WTC11 (cell line): ENCODE data around the gene ASIC2. TPM values are rescaled to one million over a fixed set of nuclear protein-coding genes. Genes with fewer than 3 reads are reported as not detected.

Experiments
- ATAC-seq: fragments of 200-7000 bp; cut with Tn5 transposase; 2 replicates; pipeline ENCODE4 v1.10.0; 2021; ENCODE audit warnings: mild to moderate bottlenecking, moderate library complexity
- CTCF ChIA-PET: fragments of 300-600 bp; sonication (Branson Sonifier 250); formaldehyde crosslinking; loops from one replicate; lab custom pipeline; 2021; ENCODE audit warnings: antibody characterized with exemption; lab: Charles Lee
- POLR2A ChIA-PET: fragments of 350-600 bp; sonication (Branson Sonifier 250); formaldehyde crosslinking; loops from one replicate; lab custom pipeline; 2021; ENCODE audit warnings: antibody characterized with exemption; lab: Charles Lee
- DNase-seq: peaks from one replicate; pipeline ENCODE4 v3.0.0; 2021; ENCODE audit warnings: low spot score
- H3K27ac Mint-ChIP-seq: 2 replicates; pipeline ENCODE4 v1.8.0; 2021; ENCODE audit warnings: mixed read lengths
- H3K27me3 Mint-ChIP-seq: 2 replicates; pipeline ENCODE4 v1.8.0; 2021; ENCODE audit warnings: low read depth, mild to moderate bottlenecking, moderate library complexity, mixed read lengths
- H3K36me3 Mint-ChIP-seq: 2 replicates; pipeline ENCODE4 v1.8.0; 2021; ENCODE audit warnings: mixed read lengths
- H3K4me1 Mint-ChIP-seq: 2 replicates; pipeline ENCODE4 v1.8.0; 2022; ENCODE audit warnings: mixed read lengths
- H3K4me3 Mint-ChIP-seq: 2 replicates; pipeline ENCODE4 v1.8.0; 2021; ENCODE audit warnings: mild to moderate bottlenecking, moderate library complexity, mixed read lengths
- H3K9me3 Mint-ChIP-seq: 2 replicates; pipeline ENCODE4 v1.8.0; 2021; ENCODE audit warnings: mixed read lengths
- ATF2 ChIP-seq: sonication (generic); formaldehyde crosslinking; IDR thresholded peaks from 2 replicates; pipeline ENCODE4 v1.8.1; 2022; ENCODE audit warnings: low read depth, missing genetic modification reagents, borderline replicate concordance
- ELF4 ChIP-seq: sonication (generic); formaldehyde crosslinking; IDR thresholded peaks from 2 replicates; pipeline ENCODE4 v1.8.1; 2022; ENCODE audit warnings: low read depth, mild to moderate bottlenecking, moderate library complexity, missing genetic modification reagents
- FOXP1 ChIP-seq: sonication (generic); formaldehyde crosslinking; IDR thresholded peaks from 2 replicates; pipeline ENCODE4 v1.8.0; 2022; ENCODE audit warnings: missing genetic modification reagents, mild to moderate bottlenecking, moderate library complexity, borderline replicate concordance
- GABPB1 ChIP-seq: sonication (generic); formaldehyde crosslinking; IDR thresholded peaks from 2 replicates; pipeline ENCODE4 v1.8.1; 2023; ENCODE audit warnings: mild to moderate bottlenecking, missing genetic modification reagents
- GRHL2 ChIP-seq: fragments of 250-450 bp; sonication (Bioruptor Pico); IDR thresholded peaks from 2 replicates; pipeline ENCODE4 v1.8.0; 2022; ENCODE audit warnings: mild to moderate bottlenecking, moderate library complexity; ENCODE audit not compliant: insufficient replicate concordance, severe bottlenecking
- JAZF1 ChIP-seq: fragments of 250-450 bp; sonication (Bioruptor Pico); IDR thresholded peaks from 2 replicates; pipeline ENCODE4 v1.9.0; 2021; ENCODE audit warnings: moderate library complexity, mild to moderate bottlenecking, inconsistent platforms
- MAX ChIP-seq: sonication (generic); formaldehyde crosslinking; IDR thresholded peaks from 2 replicates; pipeline ENCODE4 v1.8.0; 2022; ENCODE audit warnings: mild to moderate bottlenecking, missing genetic modification reagents
- MYBL2 ChIP-seq: sonication (generic); formaldehyde crosslinking; IDR thresholded peaks from 2 replicates; pipeline ENCODE4 v1.8.1; 2023; ENCODE audit warnings: mild to moderate bottlenecking, moderate library complexity, missing genetic modification reagents
- NR1H2 ChIP-seq: sonication (generic); formaldehyde crosslinking; IDR thresholded peaks from 2 replicates; pipeline ENCODE4 v1.9.0; 2021; ENCODE audit warnings: mild to moderate bottlenecking, moderate library complexity, missing genetic modification reagents
- OVOL2 ChIP-seq: fragments of 250-450 bp; sonication (Bioruptor Pico); IDR thresholded peaks from 2 replicates; pipeline ENCODE4 v1.9.0; 2021; ENCODE audit warnings: mild to moderate bottlenecking, borderline replicate concordance
- PREB ChIP-seq: sonication (generic); formaldehyde crosslinking; IDR thresholded peaks from 2 replicates; pipeline ENCODE4 v1.8.1; 2022; ENCODE audit warnings: mild to moderate bottlenecking, missing genetic modification reagents, moderate library complexity, borderline replicate concordance
- SP1 ChIP-seq: sonication (generic); formaldehyde crosslinking; conservative IDR thresholded peaks from 2 replicates; pipeline ENCODE4 v1.8.1; 2022; ENCODE audit warnings: missing genetic modification reagents
- STAT6 ChIP-seq: sonication (generic); formaldehyde crosslinking; conservative IDR thresholded peaks from 2 replicates; pipeline ENCODE4 v1.8.1; 2023; ENCODE audit warnings: mild to moderate bottlenecking, low read depth, missing genetic modification reagents, moderate library complexity
- TCF7 ChIP-seq: sonication (generic); formaldehyde crosslinking; IDR thresholded peaks from 2 replicates; pipeline ENCODE4 v1.8.0; 2022; ENCODE audit warnings: mild to moderate bottlenecking, low read depth, missing genetic modification reagents, moderate library complexity
- TEAD4 ChIP-seq: sonication (generic); formaldehyde crosslinking; IDR thresholded peaks from 2 replicates; pipeline ENCODE4 v1.8.0; 2022; ENCODE audit warnings: mild to moderate bottlenecking, missing genetic modification reagents
- USF1 ChIP-seq: sonication (generic); formaldehyde crosslinking; IDR thresholded peaks from 2 replicates; pipeline ENCODE4 v1.8.0; 2022; ENCODE audit warnings: mild to moderate bottlenecking, missing genetic modification reagents
- ZBTB21 ChIP-seq: sonication (generic); formaldehyde crosslinking; IDR thresholded peaks from 2 replicates; pipeline ENCODE4 v1.8.1; 2023; ENCODE audit warnings: mild to moderate bottlenecking, missing genetic modification reagents, borderline replicate concordance
- ZNF263 ChIP-seq: sonication (generic); formaldehyde crosslinking; IDR thresholded peaks from 2 replicates; pipeline ENCODE4 v1.8.1; 2022; ENCODE audit warnings: low read depth, mild to moderate bottlenecking, moderate library complexity, missing genetic modification reagents
- ZNF317 ChIP-seq: sonication (generic); formaldehyde crosslinking; IDR thresholded peaks from 2 replicates; pipeline ENCODE4 v1.8.1; 2023; ENCODE audit warnings: low read depth, mild to moderate bottlenecking, moderate library complexity, missing genetic modification reagents, borderline replicate concordance
- ZNF416 ChIP-seq: fragments of 250-450 bp; sonication (Bioruptor Pico); IDR thresholded peaks from 2 replicates; pipeline ENCODE4 v1.9.0; 2021; ENCODE audit warnings: mild to moderate bottlenecking, inconsistent platforms
- total RNA-seq: library from RNA; stranded (reverse); gene quantifications from 3 replicates; pipeline ENCODE4 v1.2.3, GENCODE V29; 2021

ASIC2 gene
- total RNA-seq, 1 experiment from 2014 or later: 2.7 TPM

- no peak for TF ChIP-seq GABPB1 (CRISPR knock-in tag)
- no peak for TF ChIP-seq ZBTB21 (CRISPR knock-in tag)
- no peak for TF ChIP-seq MYBL2 (CRISPR knock-in tag)
- no peak for TF ChIP-seq PREB (CRISPR knock-in tag)
- no peak for TF ChIP-seq ELF4 (CRISPR knock-in tag)
- no peak overlapping the region for H3K27ac Mint-ChIP-seq
- ATAC-seq: no peak
Observed at GRCh38 chr17:33012522-33013033, 280.5 kb downstream of the ASIC2 start.

GRCh38 chr17:33009636-33010035, 283.5 kb downstream of the ASIC2 start:
- ChIA-PET CTCF (interaction anchor here (0.6 to 2.6 kb wide), 4 partner anchors 12 to 333 kb away, joined by 3 to 15 read pairs (median 5); no protein-coding TSS in a partner anchor), POLR2A (no interaction called here)
- H3K4me3 Mint-ChIP-seq: no peak overlapping the region

More at GRCh38 chr17:33012522-33013033, 280.5 kb downstream of the ASIC2 start:
- ChIA-PET POLR2A (no interaction called here), CTCF (interaction anchor here (2.2 kb wide), 1 partner anchor 10 kb away, joined by 6 read pairs; no protein-coding TSS in a partner anchor)
- H3K27me3 Mint-ChIP-seq: no peaks in the 10 kb centered on the region
- H3K36me3 Mint-ChIP-seq: no peaks in the 10 kb centered on the region
- H3K9me3 Mint-ChIP-seq: no peaks in the 10 kb centered on the region
- H3K4me1 Mint-ChIP-seq: no peaks in the 10 kb centered on the region
- H3K4me3 Mint-ChIP-seq: no peak overlapping the region
- DNase-seq: no peak

GRCh38 chr17:33007186-33007585, 285.9 kb downstream of the ASIC2 start:
- ChIA-PET POLR2A (no interaction called here), CTCF (interaction anchor here (1.7 kb wide), 1 partner anchor 9 kb away, joined by 7 read pairs; no protein-coding TSS in a partner anchor)
- Mint-ChIP-seq H3K36me3 (no peaks in the 10 kb centered on the region), H3K27me3 (peaks cover 14% of the 10 kb centered on the region), H3K27ac (no peak overlapping the region), H3K9me3 (peaks cover 12% of the 10 kb centered on the region), H3K4me3 (no peak overlapping the region), H3K4me1 (peaks cover 9% of the 10 kb centered on the region)
- TF ChIP-seq NR1H2 (CRISPR knock-in tag): no peak
- no peak for TF ChIP-seq TCF7
- no peak for ATAC-seq
- DNase-seq: no peak

More at GRCh38 chr17:33009636-33010035, 283.5 kb downstream of the ASIC2 start:
- Mint-ChIP-seq H3K27me3 (peaks cover 5% of the 10 kb centered on the region), H3K4me1 (peaks cover 9% of the 10 kb centered on the region), H3K9me3 (no peaks in the 10 kb centered on the region), H3K36me3 (no peaks in the 10 kb centered on the region), H3K27ac (no peak overlapping the region)
- TF ChIP-seq GRHL2 (CRISPR knock-in tag): no peak
- TF ChIP-seq STAT6 (CRISPR knock-in tag): no peak
- TF ChIP-seq ZNF416 (CRISPR knock-in tag): no peak
- no peak for TF ChIP-seq ZNF317
- TF ChIP-seq PREB (CRISPR knock-in tag): no peak
- TF ChIP-seq SP1 (CRISPR knock-in tag): no peak
- DNase-seq (no peak), ATAC-seq (no peak)

GRCh38 chr17:33002246-33002645, 290.8 kb downstream of the ASIC2 start:
- POLR2A ChIA-PET: no interaction called here
- no peaks in the 10 kb centered on the region for H3K36me3 Mint-ChIP-seq
- CTCF ChIA-PET: interaction anchor here (1.1 to 1.6 kb wide), 3 partner anchors 66 to 673 kb away, joined by 3 to 6 read pairs (median 3); no protein-coding TSS in a partner anchor
- peaks cover 29% of the 10 kb centered on the region for H3K27me3 Mint-ChIP-seq
- no peak overlapping the region for H3K27ac Mint-ChIP-seq
- ATAC-seq (no peak), DNase-seq (no peak)
- H3K4me3 Mint-ChIP-seq: no peak overlapping the region
- H3K4me1 Mint-ChIP-seq: peaks cover 8% of the 10 kb centered on the region
- H3K9me3 Mint-ChIP-seq: peaks cover 14% of the 10 kb centered on the region
- TF ChIP-seq FOXP1 (CRISPR knock-in tag): no peak
- TF ChIP-seq TEAD4 (CRISPR knock-in tag): no peak
- TF ChIP-seq OVOL2 (CRISPR knock-in tag): no peak
- TF ChIP-seq USF1: no peak
- TF ChIP-seq ELF4 (CRISPR knock-in tag): no peak
- no peak for TF ChIP-seq ATF2 (CRISPR knock-in tag)
- TF ChIP-seq JAZF1 (CRISPR knock-in tag): no peak
- no peak for TF ChIP-seq ZNF263 (CRISPR knock-in tag)
- no peak for TF ChIP-seq MAX (CRISPR knock-in tag)
